NCI-H1694 treated with DMSO at 0.1 percent for 48 hours (cell line): ENCODE results near the gene TGFB1.
"Not testable (repeated sequence)": the region's sequence is repeated elsewhere in the genome, so short reads cannot be mapped to it uniquely, and the experiment has no call there.

Experiments used
- DNase-seq: peaks from one replicate; lab custom pipeline; 2025; lab: John Stamatoyannopoulos, UW

Gene TGFB1

DNA sequence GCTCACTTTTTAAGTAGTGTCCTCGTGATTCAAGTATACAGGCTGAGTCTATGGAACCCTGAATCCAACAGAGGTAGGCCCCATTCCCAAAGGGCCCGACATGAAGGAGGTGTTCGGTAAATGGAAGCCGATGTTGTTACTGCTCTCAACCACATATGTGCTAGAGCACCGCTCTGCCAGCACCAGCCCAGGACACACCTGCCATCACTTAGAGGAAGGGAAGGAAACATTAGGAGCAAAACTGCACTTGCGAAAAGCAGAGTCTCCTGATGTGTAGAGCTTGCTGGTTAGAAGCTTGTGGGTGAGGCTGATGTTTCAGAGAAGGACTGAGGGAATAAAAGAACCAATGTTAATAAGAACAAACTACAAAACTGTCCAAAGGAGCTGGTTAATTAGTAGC is 53.2 kb downstream of the TGFB1 start:
- DNase-seq = no peak

DNA sequence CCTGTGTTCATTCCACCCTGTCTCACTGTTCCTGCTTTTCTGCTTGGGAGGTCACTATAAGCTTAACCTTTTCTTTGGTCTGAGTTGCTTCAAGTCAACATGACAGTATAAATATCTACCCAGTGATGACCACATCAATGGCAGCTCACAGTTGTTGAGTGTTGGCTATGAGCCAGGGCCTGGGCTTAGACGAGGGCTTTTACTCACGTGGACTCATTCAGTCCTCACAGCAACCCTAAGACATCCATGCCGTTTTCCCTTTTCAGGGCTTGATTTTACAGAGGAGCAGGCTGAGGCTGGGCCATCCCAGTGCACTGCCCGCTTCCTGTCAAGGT is 54.0 kb downstream of the TGFB1 start:
- DNase-seq = no peak

DNA sequence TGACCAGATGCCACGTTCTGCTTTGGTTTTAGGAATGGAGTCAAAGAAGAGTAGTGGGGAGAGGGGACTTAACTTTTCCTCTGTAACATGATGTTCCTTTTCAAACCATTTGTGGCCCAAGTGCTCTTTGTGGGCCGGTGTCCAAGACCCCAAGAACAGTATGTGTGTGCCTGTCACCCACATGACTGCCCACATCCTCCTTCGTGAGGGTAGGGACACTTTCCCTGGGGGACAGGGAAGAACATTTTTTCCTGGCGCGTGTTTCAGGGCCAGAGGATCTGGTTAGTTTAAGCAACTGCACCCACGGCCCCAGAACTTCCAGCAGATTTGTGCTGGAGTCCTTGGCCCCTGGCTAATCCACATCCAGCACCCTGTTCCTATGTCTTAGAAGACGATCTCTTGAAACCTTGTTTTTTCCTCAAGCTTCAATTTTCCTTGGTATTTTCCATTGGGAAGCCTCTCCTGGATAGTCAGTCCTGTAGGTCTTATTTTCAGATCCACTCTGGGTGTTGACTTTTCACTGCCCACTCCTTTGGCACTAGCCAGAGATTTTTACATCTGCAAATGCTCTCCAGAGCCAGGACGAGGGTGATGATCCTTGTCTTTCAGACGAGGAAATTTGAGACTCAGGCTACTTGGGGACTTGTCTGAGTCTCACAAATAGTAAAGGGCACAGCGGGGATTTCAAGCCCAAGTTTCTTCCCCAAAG is 54.5 kb downstream of the TGFB1 start:
- DNase-seq = no peak

DNA sequence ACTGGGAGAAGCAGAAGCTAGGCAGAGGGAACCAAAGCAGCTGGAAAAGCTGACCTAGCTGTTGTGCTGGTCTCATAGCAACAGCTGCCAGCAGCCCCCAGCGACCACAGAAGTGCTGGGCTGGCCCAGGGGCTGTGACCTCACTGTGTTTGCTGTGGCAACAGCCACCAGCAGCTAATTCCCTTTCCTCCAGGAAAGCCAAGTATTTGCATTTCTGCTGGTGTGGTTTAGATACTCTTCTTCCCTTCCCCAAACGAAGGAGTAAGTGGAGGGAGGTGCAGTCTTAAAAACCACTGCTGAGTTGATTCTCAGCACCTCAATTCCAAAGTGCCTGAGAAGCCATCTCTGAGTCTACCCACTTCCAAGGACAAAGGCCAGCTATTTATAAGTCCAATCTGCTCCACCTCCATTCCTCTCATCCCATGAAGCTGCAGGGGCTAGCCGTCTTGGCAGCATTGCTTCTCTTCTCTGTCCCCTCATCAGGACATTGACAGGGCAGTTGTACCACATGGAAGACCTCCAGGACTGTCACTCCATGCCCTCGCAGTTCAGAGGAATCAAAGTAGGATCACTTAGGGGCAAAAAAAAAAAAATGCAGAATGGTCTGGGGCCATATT is 55.3 kb downstream of the TGFB1 start:
- DNase-seq = no peak

DNA sequence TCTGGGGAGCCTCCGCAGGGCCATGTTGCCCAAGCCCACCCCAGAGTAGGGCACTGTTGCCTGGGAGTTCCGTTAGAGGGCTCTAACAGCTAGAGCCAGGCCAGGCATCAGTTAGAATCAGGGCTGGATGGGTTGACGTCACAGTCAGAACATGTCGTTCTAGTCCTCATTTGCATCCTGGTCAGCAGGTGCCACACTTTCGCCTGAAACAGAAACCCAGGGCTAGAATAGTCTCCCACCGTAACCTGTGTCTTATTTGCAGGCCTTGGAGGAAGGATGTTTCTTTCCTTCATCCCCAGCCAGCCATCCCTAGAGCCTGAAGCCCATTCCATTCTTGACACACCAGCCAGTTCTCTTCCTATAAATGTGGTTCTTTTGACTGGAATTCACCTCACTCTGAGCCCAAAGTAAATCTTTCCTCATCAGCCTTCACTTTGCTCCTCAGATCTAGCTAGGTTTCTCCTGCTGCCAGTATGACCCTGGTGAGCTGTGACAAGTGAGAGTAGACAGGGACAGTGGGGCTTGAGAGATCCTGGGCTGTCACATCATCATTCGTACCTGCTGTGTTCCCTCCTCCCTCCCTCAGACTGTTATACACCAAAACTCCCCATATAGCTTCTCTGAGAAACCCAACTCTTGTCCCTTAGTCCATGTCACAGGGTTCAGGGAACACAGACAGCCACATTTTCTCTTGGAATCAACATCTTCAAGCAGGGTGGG is 55.9 kb downstream of the TGFB1 start:
- DNase-seq = no peak

DNA sequence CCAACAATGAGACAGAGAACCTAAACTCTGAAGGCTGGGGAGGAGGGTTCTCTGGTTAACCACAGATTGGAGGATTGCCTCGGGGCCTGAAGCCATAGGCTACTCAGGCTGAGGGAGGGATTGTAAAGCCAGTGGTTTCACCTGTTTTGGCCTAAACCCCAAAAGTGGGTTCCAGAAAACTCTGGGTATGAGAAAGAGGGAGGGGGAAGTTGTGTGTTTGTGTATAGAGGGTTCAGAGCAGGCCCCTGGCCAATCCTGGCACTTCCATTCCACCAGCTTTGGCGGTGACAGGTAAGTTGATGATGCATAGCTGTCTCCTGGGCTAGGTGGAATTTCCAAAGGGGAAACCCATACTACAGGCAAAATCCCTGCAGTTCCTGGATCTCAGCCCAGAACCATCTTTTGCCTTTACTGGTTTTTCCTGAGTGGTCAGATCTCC is 57.3 kb downstream of the TGFB1 start:
- DNase-seq = no peak

DNA sequence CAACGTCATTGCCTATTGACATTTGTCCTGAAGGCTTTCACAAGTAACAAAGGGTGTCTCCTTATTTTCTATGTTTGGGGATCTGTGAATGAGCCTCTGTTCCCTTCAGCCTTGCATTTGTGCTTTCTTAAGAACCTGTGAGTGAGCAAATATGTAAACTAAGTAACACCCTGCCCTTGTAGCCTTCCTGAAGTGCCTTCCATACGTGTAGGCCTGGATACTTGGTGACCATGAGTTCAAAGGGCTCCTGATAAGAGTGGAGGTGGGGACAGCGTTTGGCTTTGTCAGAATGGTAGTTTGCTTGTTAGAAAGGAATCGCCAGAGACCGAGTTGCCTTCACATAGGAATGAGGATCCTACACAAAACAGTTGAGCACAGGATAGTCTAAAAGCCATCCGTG is 58.2 kb downstream of the TGFB1 start:
- DNase-seq = no peak

DNA sequence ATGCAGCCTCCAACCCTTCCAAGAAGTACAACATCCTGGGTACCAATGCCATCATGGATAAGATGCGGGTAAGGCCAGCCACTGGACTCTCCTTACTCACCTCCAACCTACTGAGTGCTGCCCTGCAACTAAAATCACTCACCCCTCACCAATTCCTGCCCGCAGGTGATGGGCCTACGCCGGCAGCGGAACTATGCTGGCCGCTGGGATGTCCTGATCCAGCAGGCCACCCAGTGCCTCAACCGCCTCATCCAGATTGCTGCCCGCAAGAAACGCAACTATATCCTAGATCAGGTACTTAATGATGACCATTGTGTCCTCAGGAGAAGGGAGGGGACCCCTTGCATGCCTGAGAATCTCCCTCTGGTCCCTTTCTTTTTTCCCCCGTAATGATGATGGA is 59.3 kb downstream of the TGFB1 start:
- DNase-seq = no peak

DNA sequence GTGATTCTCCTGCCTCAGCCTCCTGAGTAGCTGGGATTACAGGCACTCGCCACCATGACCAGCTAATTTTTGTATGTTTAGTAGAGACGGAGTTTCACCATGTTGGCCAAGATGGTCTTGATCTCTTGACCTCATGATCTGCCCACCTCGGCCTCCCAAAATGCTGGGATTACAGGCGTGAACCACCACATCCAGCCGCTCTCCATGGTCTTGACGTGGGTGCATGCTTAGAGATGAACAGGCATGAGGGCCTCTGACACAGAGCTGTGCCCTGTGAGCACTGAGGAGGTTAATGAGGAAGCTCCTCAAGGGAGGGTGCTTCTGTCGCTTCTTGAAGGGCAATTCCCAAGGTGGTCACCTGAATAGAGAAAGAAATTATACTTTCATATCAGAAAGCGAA is 63.9 kb downstream of the TGFB1 start:
- DNase-seq = not testable (repeated sequence)

DNA sequence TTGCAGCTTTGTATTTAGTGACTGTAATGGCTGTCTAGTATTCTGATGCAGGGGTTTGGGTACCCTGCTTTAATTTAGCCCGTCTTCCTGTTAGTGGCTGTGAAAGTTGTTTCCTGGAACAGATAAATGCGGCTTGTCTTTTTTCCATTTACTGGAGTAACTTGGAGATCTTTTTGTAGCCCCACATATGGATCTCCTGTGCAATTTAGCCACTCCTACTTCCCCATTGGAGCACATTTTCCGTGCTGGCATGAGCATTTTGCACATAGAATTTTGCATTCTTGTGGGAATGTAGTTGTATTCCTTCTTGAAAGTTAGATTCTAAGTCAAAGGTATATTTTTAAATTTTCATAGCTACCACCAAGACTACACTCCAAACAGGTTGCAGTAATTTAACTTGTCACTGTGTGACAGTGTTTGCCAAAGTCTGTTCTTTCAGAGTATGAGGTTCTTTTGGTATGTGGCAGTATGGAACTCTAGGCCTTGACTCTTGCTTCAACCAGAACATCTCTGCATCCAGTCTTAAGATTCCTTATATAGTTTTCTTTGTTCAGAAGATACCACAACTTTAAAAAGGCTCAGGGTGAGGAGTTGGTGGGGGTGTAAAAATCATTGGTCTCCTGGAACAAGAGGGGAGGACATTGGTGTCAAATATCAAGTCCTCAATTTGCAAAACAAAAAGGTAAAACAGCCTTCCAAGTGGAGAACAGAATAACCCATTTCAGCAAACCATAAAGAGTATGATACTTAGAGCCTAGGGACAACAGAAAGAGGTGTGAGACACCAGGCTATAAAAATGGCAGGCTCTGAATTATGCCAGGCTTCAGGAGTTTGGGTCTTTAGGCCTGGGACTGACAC is 64.8 kb downstream of the TGFB1 start:
- no peak for DNase-seq
